CD4-positive, alpha-beta T cell treated with Interleukin-1 beta for 1 hour (primary cell): ENCODE results near the gene HOXC10.

ENCODE experiments used
- DNase-seq, 2 donors: peaks; one replicate each; pipeline ENCODE4 v3.0.0-alpha.2; 2020 to 2022

The HOXC10 gene

GRCh38 chr12:53977596-53978445 is 7.1 kb upstream of the HOXC10 start:
- no peak for DNase-seq

GRCh38 chr12:53978477-53979356 is 6.2 kb upstream of the HOXC10 start:
- DNase-seq, result no peak

- DNase-seq, result no peak
Observed at GRCh38 chr12:53980104-53980801, 4.7 kb upstream of the HOXC10 start.

GRCh38 chr12:53980802-53981496 is 4.0 kb upstream of the HOXC10 start:
- no peak for DNase-seq

- DNase-seq, result no peak
Observed at GRCh38 chr12:53981634-53982565, 3.0 kb upstream of the HOXC10 start.

GRCh38 chr12:53982648-53983567 is 2.0 kb upstream of the HOXC10 start:
- DNase-seq, result no peak

- DNase-seq, result no peak
Observed at GRCh38 chr12:53983568-53983949, 1.4 kb upstream of the HOXC10 start.

- DNase-seq, result no peak
Observed at GRCh38 chr12:53983950-53984572, 885 bp upstream of the HOXC10 start.

- no peak for DNase-seq
Observed at GRCh38 chr12:53985692-53985993, 697 bp downstream of the HOXC10 start.

GRCh38 chr12:53985994-53986685 is 1.2 kb downstream of the HOXC10 start:
- no peak for DNase-seq

GRCh38 chr12:53986686-53987483 is 1.9 kb downstream of the HOXC10 start:
- no peak for DNase-seq

GRCh38 chr12:53987787-53988230 is 2.9 kb downstream of the HOXC10 start:
- no peak for DNase-seq

GRCh38 chr12:53988541-53989226 is 3.7 kb downstream of the HOXC10 start:
- no peak for DNase-seq

- peak in 1 of 2 donors; percentile 42 for DNase-seq
Observed at GRCh38 chr12:53989227-53990113, 4.5 kb downstream of the HOXC10 start.

- DNase-seq, result no peak
Observed at GRCh38 chr12:53990311-53991076, 5.5 kb downstream of the HOXC10 start.

- no peak for DNase-seq
Observed at GRCh38 chr12:53991077-53991460, 6.1 kb downstream of the HOXC10 start.
